Spleen (tissue), 11 donors: ENCODE measurements around the gene MPPED2. TPM values are rescaled to one million over a fixed set of nuclear protein-coding genes. Genes with fewer than 3 reads are reported as not detected.

Source experiments
- DNase-seq: peaks from one replicate; pipeline ENCODE4 v3.0.0-alpha.2; 2020
- H3K27ac ChIP-seq, 8 donors: fragments of 200-600 bp; sonication (generic) in 7 of 8; 1 replicate in 4 of 8; 2 replicates in 4 of 8; pipeline versions ENCODE4 v1.5.0 to v1.8.0; 2016 to 2021; ENCODE audit warnings: inconsistent platforms in 4 of 8, mild to moderate bottlenecking in 4 of 8, moderate library complexity in 1 of 8
- H3K27me3 ChIP-seq, 7 donors: fragments of 200-600 bp; sonication (generic) in 6 of 7; replicated peaks in 1 of 7; 1 replicate in 4 of 7; 2 replicates in 3 of 7; pipeline versions ENCODE4 v1.5.0 to v1.8.0; 2016 to 2021; ENCODE audit warnings: inconsistent platforms in 3 of 7, mild to moderate bottlenecking in 1 of 7
- H3K36me3 ChIP-seq, 6 donors: fragments of 200-600 bp; sonication (generic) in 5 of 6; 1 replicate in 4 of 6; 2 replicates in 2 of 6; pipeline versions ENCODE4 v1.5.0 to v1.8.0; 2016 to 2021; ENCODE audit warnings: inconsistent platforms in 2 of 6
- H3K4me1 ChIP-seq, 6 donors: fragments of 200-600 bp; sonication (generic) in 5 of 6; 1 replicate in 3 of 6; 2 replicates in 3 of 6; pipeline versions ENCODE4 v1.5.0 to v1.8.0; 2016 to 2021; ENCODE audit warnings: inconsistent platforms in 3 of 6
- H3K4me3 ChIP-seq, 8 donors: fragments of 200-600 bp; sonication (generic) in 7 of 8; 1 replicate in 4 of 8; 2 replicates in 4 of 8; pipeline versions ENCODE4 v1.5.0 to v1.8.0; 2016 to 2021; ENCODE audit warnings: inconsistent platforms in 4 of 8, mild to moderate bottlenecking in 4 of 8, moderate library complexity in 2 of 8
- H3K9me3 ChIP-seq, 8 donors: fragments of 200-600 bp; sonication (generic) in 7 of 8; 1 replicate in 4 of 8; 2 replicates in 4 of 8; pipeline versions ENCODE4 v1.5.0 to v1.8.0; 2016 to 2021; ENCODE audit warnings: inconsistent platforms in 4 of 8
- POLR2A ChIP-seq, 3 donors: fragments of 450-650 bp; IDR thresholded peaks; one replicate each; pipeline ENCODE4 v1.5.1; 2017; ENCODE audit warnings: antibody characterized with exemption in 3 of 3, mild to moderate bottlenecking in 1 of 3
- POLR2AphosphoS5 ChIP-seq, 3 donors: sonication (generic); formaldehyde crosslinking; IDR thresholded peaks; one replicate each; pipeline ENCODE4 v1.5.1; 2017; ENCODE audit warnings: antibody characterized with exemption in 3 of 3
- WGBS, 5 donors: extraction: QIAGEN DNeasy Blood & Tissue Kit in 3 of 5; methylation state at CpG; one replicate each; pipeline versions ENCODE4 v1.1.5 to v1.1.7; 2013 to 2018; 5-methylcytosine and 5-hydroxymethylcytosine counted together
- intact Hi-C: fragments of 100-400 bp; cut with DNase I; formaldehyde crosslinking; loops from one replicate; pipeline ENCODE4 v1.15.0; 2023; ENCODE audit warnings: low total_unique reads
- polyA plus RNA-seq, 3 donors: library from polyadenylated mRNA; stranded (reverse); fragments of 200-250 nt; gene quantifications; one replicate each; pipeline ENCODE4 v1.2.1, GENCODE V29; 2013
- total RNA-seq, 7 donors: library from RNA; depleted of rRNA in 3 of 7; stranded (reverse); fragments of >200 nt in 3 of 7; fragmentation: NEBNext Ultra II Directional in 4 of 7; extraction: Animal tissue kit (Norgen Biotek cat#: 25700) in 4 of 7; gene quantifications; one replicate each; pipeline versions ENCODE4 v1.1.0 to v1.2.1, GENCODE V29; 2016 to 2021
- TF ChIP-seq, protein P1 (sequence below), 11 experiments: fragments of 200-600 bp in 7 of 11; fragments of 450-650 bp in 4 of 11; sonication (generic) in 4 of 11; IDR thresholded peaks in 8 of 11; conservative IDR thresholded peaks in 3 of 11; 1 replicate in 7 of 11; 2 replicates in 4 of 11; pipeline versions ENCODE4 v1.4.0 to v1.8.0; 2016 to 2021; ENCODE audit warnings: antibody characterized with exemption in 11 of 11, inconsistent platforms in 4 of 11, mild to moderate bottlenecking in 1 of 11
- donor health status: healthy with polysubstance abuse.
- donor health status: DM: no; HTN: no; CAD: no; lungs with moderate emphysema.
- donor health status: DM: no; HTN: no; CAD: no.
- donor health status: Bipolar disorder and iron deficiency.
- donor health status: healthy.
- donor health status: DM: no; HTN: no; CAD: no.
- donor health status: DM: yes; HTN: yes; CAD: no.

Gene MPPED2
- total and polyA plus RNA-seq, 10 donors: 0.72 to 14.6 (median 5.2) TPM

DNA sequence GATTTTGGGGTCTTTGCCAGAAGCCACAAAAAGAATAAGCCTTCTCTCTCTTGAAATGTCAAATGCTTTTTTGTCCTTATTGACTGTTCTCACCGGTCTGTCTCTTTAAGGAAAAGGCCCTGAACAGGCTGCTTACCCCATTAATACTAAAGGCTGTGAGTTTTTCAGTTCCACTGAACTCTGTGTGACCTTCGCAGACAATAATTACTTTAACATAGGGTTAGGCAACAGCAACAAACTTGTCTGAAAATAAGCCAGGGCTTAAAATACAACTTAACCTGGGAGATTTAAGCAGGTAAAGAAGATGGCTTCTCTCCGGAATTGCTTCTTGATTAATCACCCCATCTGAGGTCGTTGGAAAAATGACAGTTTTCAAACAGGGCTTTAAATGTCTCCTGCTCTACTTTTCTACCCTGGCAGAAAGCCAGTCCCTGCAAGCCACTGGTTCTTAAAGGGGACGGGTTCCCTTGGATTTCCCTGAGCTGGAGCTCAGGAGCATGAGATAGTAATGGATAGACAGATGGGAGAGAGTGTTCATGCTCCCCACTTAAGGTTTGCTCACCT, 193.8 kb downstream of the MPPED2 start:
- 28 to 49% (median 40%) methylated on average over 5 of the region's 5 CpGs for WGBS, 5 donors
- intact Hi-C loops: no loop called here
- no peaks in the 10 kb centered on the region for H3K4me1 ChIP-seq
- no peaks in the 10 kb centered on the region for H3K9me3 ChIP-seq
- no peak for TF ChIP-seq POLR2AphosphoS5 (IDR thresholded peaks at IDR 0.05)
- no peak for TF ChIP-seq POLR2A (IDR thresholded peaks at IDR 0.05)
- TF ChIP-seq, protein P1, sequence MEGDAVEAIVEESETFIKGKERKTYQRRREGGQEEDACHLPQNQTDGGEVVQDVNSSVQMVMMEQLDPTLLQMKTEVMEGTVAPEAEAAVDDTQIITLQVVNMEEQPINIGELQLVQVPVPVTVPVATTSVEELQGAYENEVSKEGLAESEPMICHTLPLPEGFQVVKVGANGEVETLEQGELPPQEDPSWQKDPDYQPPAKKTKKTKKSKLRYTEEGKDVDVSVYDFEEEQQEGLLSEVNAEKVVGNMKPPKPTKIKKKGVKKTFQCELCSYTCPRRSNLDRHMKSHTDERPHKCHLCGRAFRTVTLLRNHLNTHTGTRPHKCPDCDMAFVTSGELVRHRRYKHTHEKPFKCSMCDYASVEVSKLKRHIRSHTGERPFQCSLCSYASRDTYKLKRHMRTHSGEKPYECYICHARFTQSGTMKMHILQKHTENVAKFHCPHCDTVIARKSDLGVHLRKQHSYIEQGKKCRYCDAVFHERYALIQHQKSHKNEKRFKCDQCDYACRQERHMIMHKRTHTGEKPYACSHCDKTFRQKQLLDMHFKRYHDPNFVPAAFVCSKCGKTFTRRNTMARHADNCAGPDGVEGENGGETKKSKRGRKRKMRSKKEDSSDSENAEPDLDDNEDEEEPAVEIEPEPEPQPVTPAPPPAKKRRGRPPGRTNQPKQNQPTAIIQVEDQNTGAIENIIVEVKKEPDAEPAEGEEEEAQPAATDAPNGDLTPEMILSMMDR (IDR thresholded peaks at IDR 0.05 in 8 of 11, conservative IDR thresholded peaks at IDR 0.05 in 3 of 11): no peak
- H3K36me3 ChIP-seq: no peaks in the 10 kb centered on the region
- DNase-seq: no peak
- H3K4me3 ChIP-seq: no peak overlapping the region
- no peaks in the 10 kb centered on the region for H3K27me3 ChIP-seq
- H3K27ac ChIP-seq: no peak overlapping the region

DNA sequence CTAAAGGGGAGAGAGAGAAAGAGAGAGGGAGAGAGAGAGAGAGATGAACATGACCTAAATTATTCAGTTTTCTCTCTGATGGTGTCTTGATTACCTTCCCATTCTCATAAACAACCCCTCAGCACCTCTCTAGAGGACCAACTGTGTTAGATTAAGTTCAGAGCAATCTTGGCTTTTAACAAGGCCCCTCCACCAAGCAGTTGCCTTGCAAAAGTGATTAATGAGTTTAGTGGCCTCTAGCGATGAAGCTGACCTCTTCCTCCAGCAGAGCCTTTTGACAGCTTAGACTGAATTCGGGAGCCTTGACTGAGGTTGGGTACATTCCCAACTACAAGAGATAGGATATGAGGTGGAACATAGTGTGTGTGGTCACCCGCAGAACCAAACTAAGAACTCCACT, 197.2 kb downstream of the MPPED2 start:
- Histone ChIP-seq H3K36me3 (no peaks in the 10 kb centered on the region), H3K4me3 (no peak overlapping the region), H3K9me3 (no peaks in the 10 kb centered on the region), H3K27ac (no peak overlapping the region), H3K27me3 (no peaks in the 10 kb centered on the region), H3K4me1 (no peaks in the 10 kb centered on the region)
- DNase-seq: no peak
- TF ChIP-seq POLR2A (IDR thresholded peaks at IDR 0.05) (no peak), POLR2AphosphoS5 (IDR thresholded peaks at IDR 0.05) (no peak)
- TF ChIP-seq, protein P1 (IDR thresholded peaks at IDR 0.05 in 8 of 11, conservative IDR thresholded peaks at IDR 0.05 in 3 of 11): no peak
- intact Hi-C loops: no loop called here
- 70 to 82% (median 74%) methylated on average over 3 of the region's 3 CpGs for WGBS, 5 donors

DNA sequence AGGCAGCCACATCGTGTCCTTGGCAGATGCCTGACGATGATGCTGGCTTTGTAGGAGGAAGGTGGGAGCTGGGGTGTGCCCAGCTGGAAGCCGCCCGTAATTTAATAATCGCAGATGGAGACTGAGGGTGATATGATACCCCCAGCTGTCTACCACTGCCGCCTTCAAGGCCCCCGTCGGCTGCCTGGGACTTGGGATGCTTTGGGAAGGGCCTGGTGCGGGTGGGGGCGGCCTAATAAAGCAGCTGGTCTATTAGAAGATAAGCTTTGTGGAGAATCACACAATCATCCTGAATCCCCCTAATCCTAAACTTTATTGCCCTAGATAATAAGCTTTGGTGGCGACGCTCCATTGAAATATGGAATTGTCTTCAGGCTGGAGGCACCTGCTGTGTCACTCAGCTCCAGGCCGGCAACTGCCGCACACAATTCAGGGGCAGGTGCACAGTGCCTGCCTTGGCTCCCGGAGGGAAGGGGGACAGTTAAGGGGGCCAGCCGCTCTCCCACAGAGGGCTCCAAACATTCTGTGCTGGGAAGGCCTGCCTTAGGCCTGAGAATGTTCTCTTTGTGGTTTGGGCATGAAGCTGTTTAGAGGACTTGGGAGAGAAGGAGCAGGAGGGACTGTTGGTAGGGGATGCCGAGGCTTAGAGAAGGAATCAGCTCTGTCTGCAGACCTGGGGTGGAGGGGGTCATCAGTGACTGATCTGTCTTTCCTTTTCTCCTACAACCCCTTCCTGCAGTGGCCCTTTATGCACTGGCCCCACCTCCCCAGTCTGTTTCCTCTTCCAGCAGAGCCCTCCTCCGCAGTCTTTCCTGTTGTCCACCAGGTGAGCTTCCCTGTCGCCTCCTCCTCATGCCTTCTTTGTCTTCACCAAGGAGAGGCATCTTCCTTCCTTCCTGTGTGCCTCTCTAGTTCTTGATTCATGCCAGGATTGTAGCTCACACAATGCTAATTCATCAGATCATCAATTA, 198.0 kb downstream of the MPPED2 start:
- Histone ChIP-seq H3K4me3 (no peak overlapping the region), H3K4me1 (no peaks in the 10 kb centered on the region), H3K27me3 (no peaks in the 10 kb centered on the region), H3K27ac (no peak overlapping the region), H3K9me3 (no peaks in the 10 kb centered on the region), H3K36me3 (no peaks in the 10 kb centered on the region)
- TF ChIP-seq, protein P1 (IDR thresholded peaks at IDR 0.05 in 8 of 11, conservative IDR thresholded peaks at IDR 0.05 in 3 of 11): no peak
- TF ChIP-seq POLR2AphosphoS5 (IDR thresholded peaks at IDR 0.05) (no peak), POLR2A (IDR thresholded peaks at IDR 0.05) (no peak)
- 85 to 92% (median 88%) methylated on average over 19 of the region's 19 CpGs for WGBS, 5 donors
- DNase-seq: no peak
- intact Hi-C loops: no loop called here

DNA sequence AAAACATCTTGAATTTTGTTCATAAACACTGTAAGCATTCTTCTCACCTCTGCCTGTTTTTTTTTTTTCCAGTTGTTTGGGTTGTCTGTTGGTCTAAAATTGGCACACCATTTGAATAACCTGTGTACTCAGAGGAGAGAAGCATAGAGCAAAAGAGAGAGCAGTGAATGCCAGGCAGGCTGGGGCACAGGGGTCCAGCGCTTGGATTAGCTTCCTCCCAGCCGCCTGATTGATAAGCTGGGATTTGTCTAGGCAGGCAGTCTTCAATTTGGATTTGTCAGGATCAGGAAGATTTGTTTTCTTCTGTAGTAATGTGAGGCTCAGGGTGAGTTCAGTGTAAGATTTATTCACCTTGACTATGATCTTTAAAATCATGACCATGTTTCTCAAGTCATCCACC, 204.3 kb downstream of the MPPED2 start:
- Histone ChIP-seq H3K36me3 (no peaks in the 10 kb centered on the region), H3K9me3 (no peaks in the 10 kb centered on the region), H3K4me3 (no peak overlapping the region), H3K27me3 (no peaks in the 10 kb centered on the region), H3K27ac (no peak overlapping the region), H3K4me1 (no peaks in the 10 kb centered on the region)
- 85 to 94% (median 91%) methylated on average over 2 of the region's 2 CpGs for WGBS, 5 donors
- no peak for DNase-seq
- no peak for TF ChIP-seq POLR2AphosphoS5 (IDR thresholded peaks at IDR 0.05)
- TF ChIP-seq POLR2A (IDR thresholded peaks at IDR 0.05): no peak
- TF ChIP-seq, protein P1 (IDR thresholded peaks at IDR 0.05 in 8 of 11, conservative IDR thresholded peaks at IDR 0.05 in 3 of 11): no peak
- intact Hi-C loops: no loop called here
